Stomach (tissue), 4 donors: ENCODE data around the gene PSMB11.

ENCODE experiments used
- CTCF ChIP-seq, 7 experiments: fragments of 450-650 bp in 4 of 7; fragments of 200-600 bp in 3 of 7; sonication (generic) in 3 of 7; IDR thresholded peaks; one replicate each; pipeline ENCODE4 v1.5.1; 2016 to 2019; ENCODE audit warnings: antibody characterized with exemption in 7 of 7, control low read depth in 2 of 7, mild to moderate bottlenecking in 1 of 7
- EP300 ChIP-seq: sonication (generic); formaldehyde crosslinking; IDR thresholded peaks from one replicate; pipeline ENCODE4 v1.6.1; 2017; ENCODE audit warnings: antibody characterized with exemption
- POLR2AphosphoS5 ChIP-seq, 3 donors: sonication (generic); formaldehyde crosslinking; IDR thresholded peaks; one replicate each; pipeline ENCODE4 v1.6.1; 2016; ENCODE audit warnings: antibody characterized with exemption in 3 of 3

DNA sequence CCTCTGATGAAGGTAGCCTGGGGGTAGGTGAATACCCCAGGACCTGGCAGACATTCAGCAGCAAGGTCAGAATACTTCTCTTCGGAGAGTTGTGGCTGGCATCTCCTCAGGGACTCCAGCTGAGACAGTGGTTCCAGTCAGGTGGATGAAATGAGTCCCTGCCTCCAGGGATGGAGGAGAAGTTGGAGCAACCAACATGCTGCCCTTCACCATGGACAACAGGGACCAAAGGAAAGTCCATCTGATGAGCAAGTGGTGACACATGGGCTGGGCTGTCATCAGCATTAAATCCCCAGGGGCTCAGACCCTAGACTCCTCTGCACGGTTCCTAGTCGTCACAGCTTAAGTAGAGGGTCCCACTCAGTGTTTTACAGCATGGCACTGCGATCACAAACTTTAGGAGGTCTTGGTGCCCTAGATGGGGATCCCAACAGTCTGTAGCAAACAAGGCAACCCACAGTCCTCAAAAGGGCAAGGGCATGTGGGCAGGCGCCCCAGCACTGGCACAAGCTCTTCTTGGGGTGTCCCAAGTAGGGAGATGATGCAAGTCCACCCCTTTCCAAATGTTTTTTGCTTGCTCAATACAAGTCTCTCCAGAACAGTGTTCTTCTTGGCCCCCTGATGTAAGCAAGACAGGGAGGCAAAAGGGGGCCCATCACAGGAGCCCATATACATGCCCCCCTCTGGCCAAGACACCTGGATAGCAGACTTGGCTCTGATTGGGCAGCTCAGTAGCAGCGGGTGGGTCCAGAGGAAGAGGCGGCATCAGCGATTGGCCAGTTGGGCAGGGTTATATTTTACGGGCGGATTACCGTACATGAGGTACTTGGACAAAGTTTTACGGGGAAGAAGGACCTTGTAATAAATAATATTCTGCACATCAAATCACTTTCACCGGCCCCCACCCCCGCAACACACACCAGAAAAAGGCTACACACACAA, 26.1 kb downstream of the PSMB11 start:
- TF ChIP-seq EP300 (no peak), CTCF (IDR thresholded peaks at IDR 0.05) (no peak), POLR2AphosphoS5 (IDR thresholded peaks at IDR 0.05) (no peak)
